HG03439 (cell line): ENCODE data around the gene PIP.
"Not testable (repeated sequence)": the region's sequence is repeated elsewhere in the genome, so short reads cannot be mapped to it uniquely, and the experiment has no call there.

Source experiments
- ATAC-seq: cut with Tn5 transposase; IDR thresholded peaks from one replicate; pipeline ENCODE4 v1.9.1; 2021; ENCODE audit warnings: mild to moderate bottlenecking, moderate library complexity; ENCODE audit not compliant: unreplicated experiment

Gene PIP

DNA sequence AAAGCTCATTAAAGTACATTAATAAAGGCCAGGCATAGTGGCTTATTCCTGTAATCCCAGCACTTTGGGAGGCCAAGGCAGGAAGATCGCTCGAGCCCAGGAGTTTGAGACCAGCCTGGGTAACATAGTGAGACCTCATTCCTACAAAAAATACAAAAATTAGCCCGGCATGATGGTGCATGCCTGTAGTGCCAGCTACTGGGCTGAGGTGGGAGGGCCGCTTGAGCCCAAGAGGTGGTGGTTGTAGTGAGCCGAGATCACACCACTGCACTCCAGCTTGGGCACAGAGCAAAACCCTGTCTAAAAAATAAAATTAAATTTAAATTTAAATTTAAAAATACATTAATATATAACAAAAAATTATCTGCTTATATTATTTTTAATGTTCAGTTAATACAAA lies 44.3 kb downstream of the PIP start:
- no peak for ATAC-seq

DNA sequence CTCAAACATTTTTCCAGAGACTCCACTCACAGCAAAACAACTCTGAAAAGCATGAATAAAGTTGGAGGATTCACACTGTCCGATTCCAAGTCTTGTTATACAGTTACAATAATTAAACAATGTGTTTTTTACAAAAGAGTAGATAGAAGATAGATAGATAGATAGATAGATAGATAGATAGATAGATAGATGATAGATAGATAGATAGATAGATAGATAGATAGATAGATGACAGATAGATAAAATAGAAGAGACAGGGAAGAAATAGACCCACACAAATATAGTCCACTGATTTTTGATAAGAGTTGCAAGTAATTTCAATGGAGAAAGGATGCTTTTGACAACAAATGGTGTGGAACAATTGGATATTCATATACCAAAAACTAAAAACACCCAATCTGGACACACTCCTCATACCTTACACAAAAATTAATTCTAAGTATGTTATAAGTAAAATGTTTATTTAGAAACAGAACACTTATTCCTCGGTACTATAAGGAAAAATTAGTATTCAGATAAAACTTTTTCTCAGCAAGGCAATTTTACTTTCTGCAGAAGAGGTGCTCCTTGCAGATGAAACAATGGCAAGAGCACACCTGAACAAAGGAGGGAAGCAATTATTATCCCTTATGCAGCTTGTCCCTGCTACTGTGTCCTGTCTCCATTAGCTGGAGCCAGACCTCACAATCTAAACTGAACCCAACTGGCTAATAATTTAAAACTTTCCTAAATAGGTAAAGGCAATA lies 45.7 kb downstream of the PIP start:
- no peak for ATAC-seq

DNA sequence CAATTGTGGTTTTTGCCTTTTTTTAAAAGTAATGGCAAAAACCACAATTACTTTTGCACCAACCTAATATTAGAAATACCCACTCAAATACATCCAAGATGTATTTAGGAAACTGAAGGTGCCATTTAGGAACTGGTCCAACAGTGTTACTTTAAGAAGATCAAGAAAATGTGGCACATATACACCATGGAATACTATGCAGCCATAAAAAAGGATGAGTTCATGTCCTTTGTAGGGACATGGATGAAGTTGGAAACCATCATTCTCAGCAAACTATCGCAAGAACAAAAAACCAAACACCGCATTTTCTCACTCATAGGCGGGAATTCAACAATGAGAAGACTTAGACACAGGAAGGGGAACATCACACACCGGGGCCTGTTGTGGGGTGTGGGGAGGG lies 48.9 kb downstream of the PIP start:
- ATAC-seq = not testable (repeated sequence)

DNA sequence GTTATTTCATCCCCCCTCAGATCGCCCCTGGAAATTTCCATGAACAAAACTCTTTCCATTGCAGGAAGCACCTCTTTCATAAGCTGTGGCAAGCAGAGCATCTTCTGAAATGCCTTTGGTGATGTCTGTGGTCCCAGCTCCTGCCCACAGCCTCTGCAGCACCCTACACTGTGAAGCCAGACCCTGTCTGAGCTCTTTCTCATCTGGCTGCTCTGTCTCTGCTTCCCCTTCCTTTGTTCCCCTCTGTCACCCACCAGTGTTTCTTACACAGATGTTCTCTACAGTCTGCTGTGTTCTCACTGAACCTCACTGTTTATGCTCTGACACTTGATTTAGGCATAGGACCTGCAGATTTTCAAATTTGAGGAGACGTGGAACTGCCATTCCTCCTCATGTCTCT lies 49.5 kb downstream of the PIP start:
- no peak for ATAC-seq

DNA sequence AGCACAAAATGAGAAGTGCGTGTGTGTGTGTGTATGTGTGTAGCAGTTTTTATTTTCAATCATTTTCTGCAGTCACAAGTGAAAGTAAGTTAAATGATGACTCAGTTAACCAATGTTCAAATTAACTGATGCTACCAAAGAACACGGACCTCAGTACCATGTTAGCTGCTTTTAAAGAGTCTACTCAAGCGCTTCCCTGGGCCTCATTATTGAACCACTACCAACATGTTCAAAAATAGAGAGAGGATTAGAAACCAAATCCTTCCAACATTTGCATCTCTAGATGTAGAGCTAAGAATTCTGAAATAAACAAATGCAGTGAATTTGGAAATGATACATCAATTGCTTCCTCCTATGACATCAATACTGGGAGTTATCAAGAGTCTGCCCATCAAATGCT lies 51.1 kb downstream of the PIP start, which contains the start of gene TAS2R39:
Gene TAS2R39 (plus strand): TSS at position 396 of the 400 bp plus-strand sequence. CDS start 0 bp downstream, at position 396.
- no peak for ATAC-seq

DNA sequence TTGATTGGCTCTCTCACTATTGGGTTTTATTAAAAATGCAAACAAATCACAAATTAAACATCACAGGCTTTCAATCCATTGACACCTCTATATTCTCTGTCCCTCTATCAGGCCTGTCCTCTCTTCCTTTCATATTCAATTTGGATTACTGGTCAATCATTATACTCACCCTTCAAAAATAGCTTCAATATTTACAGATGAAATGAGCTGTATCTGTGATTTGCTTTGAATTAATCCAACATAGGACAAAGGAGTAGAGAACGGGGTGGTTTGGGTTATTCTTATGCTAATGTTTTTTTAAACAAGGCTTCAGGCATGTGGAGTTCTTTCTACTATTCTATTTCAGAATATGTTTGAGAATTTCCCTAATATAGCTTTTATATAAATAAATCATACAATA lies 53.7 kb downstream of the PIP start:
- no peak for ATAC-seq

DNA sequence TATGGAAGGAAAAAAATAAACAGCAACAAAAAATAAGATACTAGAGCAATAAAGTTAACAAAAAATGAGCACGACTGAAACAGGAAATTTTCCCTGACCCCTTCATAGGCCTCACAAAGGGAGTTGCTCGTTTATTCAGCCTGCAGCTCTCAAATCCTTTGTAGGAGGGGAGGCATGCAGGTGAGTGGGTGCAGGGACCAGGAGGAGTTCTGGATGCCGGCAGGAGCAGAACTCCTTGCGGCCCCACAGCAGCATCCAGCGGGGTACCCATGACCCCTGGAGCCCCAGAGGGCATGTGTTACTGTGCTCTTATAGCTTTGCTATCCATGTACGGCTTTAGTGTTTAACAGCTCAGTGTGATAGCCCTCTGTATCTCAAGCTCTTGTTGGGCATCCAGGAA lies 57.1 kb downstream of the PIP start:
- no peak for ATAC-seq
